ENCODE data around the gene RNF121. TPM values are rescaled to one million over a fixed set of nuclear protein-coding genes. Genes with fewer than 3 reads are reported as not detected.

RNF121 gene
- total RNA-seq, 1 donor: 22.9 TPM

DNA sequence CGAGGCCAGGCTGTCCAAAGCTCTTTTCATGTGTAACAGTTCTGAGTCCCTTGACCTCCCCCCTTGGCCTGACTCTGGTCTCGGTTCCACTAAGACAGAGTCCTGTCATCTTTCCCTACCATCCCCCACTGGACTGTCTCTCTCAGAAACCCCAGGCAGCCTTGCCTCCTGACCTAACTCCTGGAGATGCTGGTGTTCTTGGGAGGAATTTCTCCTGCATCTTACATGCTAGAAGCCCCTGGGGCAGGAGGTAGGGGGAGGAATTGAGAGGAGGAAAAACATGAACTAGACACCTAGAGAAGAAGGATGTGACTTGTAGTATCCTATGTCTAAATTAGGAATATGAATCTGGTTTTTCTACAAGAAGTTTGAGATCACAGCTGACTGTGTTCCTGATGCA, 69.2 kb downstream of the RNF121 start:
- TF ChIP-seq CTCF (IDR thresholded peaks at IDR 0.05; ENCODE audit: insufficient read depth, low read length): no peak
- DNase-seq (ENCODE audit: low read depth): no peak
- H3K4me3 ChIP-seq (ENCODE audit: low read depth, low read length): no peak overlapping the region

DNA sequence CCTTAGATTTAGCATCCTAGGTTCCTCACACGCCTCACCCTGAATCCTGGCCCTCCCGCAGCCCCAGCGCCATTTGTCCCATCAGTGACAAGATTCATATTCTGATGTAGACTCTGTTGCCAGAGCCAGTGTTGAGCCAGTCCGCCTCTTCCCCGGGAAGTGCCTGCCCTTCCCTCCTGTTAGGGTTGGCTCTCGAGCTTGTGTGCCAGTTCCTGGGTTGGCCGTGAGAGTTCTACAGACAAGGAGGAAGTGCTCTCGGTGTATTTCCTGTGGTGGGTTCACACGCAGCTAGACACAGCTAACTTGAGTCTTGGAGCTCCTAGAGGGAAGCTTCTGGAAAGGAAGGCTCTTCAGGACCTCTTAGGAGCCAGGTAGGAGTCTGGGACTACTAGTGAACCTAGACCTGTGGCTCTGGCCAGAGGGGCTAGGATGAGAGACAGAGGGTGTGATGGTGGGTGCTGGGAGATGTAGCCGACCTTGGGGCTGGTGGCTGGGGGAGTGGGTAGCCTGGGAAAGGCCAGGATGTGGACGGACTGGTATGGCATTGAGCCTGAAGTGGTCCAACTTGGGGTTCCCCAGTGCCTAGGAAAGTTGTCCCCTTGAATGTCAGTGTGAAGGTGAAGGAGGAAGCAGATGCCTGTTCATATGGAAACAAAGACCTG, 69.9 kb downstream of the RNF121 start, which contains the start of gene IL18BP:
Gene IL18BP, plus strand, starts transcription at position 261 of the 662 bp plus-strand sequence. CDS start 1,076 bp downstream, outside the sequence.
- DNase-seq (ENCODE audit: low read depth): no peak
- no peak for TF ChIP-seq CTCF (IDR thresholded peaks at IDR 0.05; ENCODE audit: insufficient read depth, low read length)
- H3K4me3 ChIP-seq (ENCODE audit: low read depth, low read length): peak within 1 kb of the TSS; percentile 14

DNA sequence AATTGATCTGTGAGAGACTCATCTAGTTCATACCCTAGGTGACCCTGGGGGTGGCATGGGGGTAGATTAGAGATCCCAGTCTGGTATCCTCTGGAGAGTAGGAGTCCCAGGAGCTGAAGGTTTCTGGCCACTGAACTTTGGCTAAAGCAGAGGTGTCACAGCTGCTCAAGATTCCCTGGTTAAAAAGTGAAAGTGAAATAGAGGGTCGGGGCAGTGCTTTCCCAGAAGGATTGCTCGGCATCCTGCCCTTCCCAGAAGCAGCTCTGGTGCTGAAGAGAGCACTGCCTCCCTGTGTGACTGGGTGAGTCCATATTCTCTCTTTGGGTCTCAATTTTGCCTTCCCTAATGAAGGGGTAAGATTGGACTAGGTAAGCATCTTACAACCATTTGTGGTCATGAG, 70.5 kb downstream of the RNF121 start:
- peak overlapping the region; percentile 14 for H3K4me3 ChIP-seq (ENCODE audit: low read depth, low read length)
- no peak for TF ChIP-seq CTCF (IDR thresholded peaks at IDR 0.05; ENCODE audit: insufficient read depth, low read length)
- peak; percentile 67 for DNase-seq (ENCODE audit: low read depth)

- no peak for TF ChIP-seq CTCF (IDR thresholded peaks at IDR 0.05; ENCODE audit: insufficient read depth, low read length)
- DNase-seq (ENCODE audit: low read depth): no peak
- peak overlapping the region; percentile 14 for H3K4me3 ChIP-seq (ENCODE audit: low read depth, low read length)
Observed at GRCh38 chr11:71999798-72000197, 71.0 kb downstream of the RNF121 start.

DNA sequence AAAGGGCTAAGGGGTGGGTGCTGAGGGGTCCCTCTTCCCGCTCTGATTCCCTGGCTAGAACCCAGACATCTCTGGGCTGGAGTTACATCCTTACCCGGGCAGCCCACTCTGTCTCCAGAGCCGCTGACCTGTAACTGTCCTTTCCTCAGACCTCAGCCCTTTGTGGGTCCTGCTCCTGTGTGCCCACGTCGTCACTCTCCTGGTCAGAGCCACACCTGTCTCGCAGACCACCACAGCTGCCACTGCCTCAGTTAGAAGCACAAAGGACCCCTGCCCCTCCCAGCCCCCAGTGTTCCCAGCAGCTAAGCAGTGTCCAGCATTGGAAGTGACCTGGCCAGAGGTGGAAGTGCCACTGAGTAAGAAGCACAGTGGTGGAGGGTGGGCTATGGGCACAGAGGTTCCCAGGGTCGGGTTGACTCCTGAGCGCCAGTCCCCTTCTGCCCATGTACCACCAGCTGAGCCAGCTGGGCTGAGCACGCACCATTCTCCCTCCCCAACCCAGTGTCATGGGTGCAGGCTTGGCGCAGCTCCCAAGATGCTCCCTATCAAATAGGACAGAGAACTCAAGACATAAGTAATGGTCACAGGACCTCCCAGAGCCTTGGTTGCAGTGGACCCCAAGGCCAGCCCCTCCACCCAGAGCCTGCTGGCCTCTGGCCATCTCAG, 71.5 kb downstream of the RNF121 start:
- no peak for DNase-seq (ENCODE audit: low read depth)
- no peak overlapping the region for H3K4me3 ChIP-seq (ENCODE audit: low read depth, low read length)
- TF ChIP-seq CTCF (IDR thresholded peaks at IDR 0.05; ENCODE audit: insufficient read depth, low read length): no peak

GRCh38 chr11:72001285-72001684, 72.4 kb downstream of the RNF121 start:
- DNase-seq (ENCODE audit: low read depth): no peak
- TF ChIP-seq CTCF (IDR thresholded peaks at IDR 0.05; ENCODE audit: insufficient read depth, low read length): no peak

More at GRCh38 chr11:72001285-72001684, 72.4 kb downstream of the RNF121 start:
- H3K4me3 ChIP-seq (ENCODE audit: low read depth, low read length): no peak overlapping the region
